ENCODE data around the gene USP54.
A peak's percentile ranks its signal among the peaks of the same experiment; 100 is the strongest.

Gene USP54

DNA sequence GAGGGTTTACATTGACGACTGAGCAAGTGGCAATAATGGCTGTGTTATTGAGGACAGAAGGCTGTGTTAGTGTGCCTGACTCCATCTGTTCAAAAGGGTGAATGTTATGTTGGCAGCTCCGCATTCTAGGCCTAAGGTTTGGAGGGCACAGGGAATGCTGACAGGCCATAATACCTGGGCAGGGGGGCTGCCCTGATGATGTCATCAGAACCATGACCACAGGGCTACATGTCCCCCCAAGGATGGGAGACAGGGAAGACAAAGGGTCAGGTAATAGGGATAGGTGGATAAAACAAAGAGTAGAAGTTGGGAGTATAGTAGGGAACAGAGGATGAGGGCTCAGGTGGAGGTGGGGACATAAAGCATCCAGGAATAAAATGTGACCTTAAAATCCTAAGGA lies 93.5 kb downstream of the USP54 start:
- TF ChIP-seq, protein P1, sequence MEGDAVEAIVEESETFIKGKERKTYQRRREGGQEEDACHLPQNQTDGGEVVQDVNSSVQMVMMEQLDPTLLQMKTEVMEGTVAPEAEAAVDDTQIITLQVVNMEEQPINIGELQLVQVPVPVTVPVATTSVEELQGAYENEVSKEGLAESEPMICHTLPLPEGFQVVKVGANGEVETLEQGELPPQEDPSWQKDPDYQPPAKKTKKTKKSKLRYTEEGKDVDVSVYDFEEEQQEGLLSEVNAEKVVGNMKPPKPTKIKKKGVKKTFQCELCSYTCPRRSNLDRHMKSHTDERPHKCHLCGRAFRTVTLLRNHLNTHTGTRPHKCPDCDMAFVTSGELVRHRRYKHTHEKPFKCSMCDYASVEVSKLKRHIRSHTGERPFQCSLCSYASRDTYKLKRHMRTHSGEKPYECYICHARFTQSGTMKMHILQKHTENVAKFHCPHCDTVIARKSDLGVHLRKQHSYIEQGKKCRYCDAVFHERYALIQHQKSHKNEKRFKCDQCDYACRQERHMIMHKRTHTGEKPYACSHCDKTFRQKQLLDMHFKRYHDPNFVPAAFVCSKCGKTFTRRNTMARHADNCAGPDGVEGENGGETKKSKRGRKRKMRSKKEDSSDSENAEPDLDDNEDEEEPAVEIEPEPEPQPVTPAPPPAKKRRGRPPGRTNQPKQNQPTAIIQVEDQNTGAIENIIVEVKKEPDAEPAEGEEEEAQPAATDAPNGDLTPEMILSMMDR (IDR thresholded peaks at IDR 0.05; ENCODE audit: low read depth, low read length) = no peak
- H3K4me3 ChIP-seq (replicated peaks in 1 of 2; ENCODE audit: low read depth in 2 of 2, low read length in 2 of 2) = no peak overlapping the region
- no peak for DNase-seq (ENCODE audit: low read depth in 2 of 2)

GRCh38 chr10:73495884-73496674 lies 95.1 kb downstream of the USP54 start, which contains the start of gene PPP3CB:
TSS of gene PPP3CB (minus strand) at chr10:73496024. CDS start at chr10:73495889, 135 bp downstream.
- TF ChIP-seq, protein P1 (IDR thresholded peaks at IDR 0.05; ENCODE audit: low read depth, low read length) = no peak
- peak within 1 kb of the TSS; percentile 85 to 91 for H3K4me3 ChIP-seq (replicated peaks in 1 of 2; ENCODE audit: low read depth in 2 of 2, low read length in 2 of 2)
- DNase-seq (ENCODE audit: low read depth in 2 of 2) = peak; percentile 98

DNA sequence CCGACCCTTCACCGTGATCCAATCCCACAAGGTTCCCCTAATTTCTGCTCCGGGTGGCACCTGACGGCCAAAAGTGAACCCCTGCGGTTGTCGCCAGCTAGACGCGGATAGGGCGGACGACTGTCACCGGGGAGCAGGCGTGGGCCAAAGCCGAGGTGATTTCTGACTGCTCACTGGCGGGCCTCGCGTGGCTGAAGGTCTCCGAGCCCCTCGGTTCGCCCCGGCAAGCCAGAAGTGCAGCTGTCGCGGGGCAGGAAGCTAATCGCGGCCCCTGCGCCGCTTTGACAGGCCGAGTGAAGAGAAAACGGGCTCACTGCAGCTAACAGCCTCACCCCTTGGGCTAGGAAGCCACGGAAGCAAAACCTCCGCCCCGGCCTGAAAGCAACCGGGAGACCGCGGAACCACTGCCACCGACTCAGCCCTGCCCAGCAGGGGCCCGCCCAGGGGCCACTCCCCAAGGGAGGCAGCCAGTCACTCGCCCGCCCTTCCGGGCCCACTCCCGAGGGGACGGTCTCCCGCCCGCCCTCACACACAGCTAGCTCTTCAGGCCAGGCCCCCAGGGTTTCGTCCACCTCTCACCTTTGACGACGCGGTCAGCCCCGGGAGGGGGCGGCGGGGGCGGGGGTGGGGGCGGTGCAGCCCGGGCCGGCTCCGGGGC lies 95.8 kb downstream of the USP54 start:
- DNase-seq (ENCODE audit: low read depth in 2 of 2) = peak; percentile 88 to 90
- TF ChIP-seq, protein P1 (IDR thresholded peaks at IDR 0.05; ENCODE audit: low read depth, low read length) = no peak
- peak overlapping the region; percentile 85 to 91 for H3K4me3 ChIP-seq (replicated peaks in 1 of 2; ENCODE audit: low read depth in 2 of 2, low read length in 2 of 2)

- H3K4me3 ChIP-seq (replicated peaks in 1 of 2; ENCODE audit: low read depth in 2 of 2, low read length in 2 of 2) = peak overlapping the region; percentile 85 to 91
- DNase-seq (ENCODE audit: low read depth in 2 of 2) = peak; percentile 19 to 38
- TF ChIP-seq, protein P1 (IDR thresholded peaks at IDR 0.05; ENCODE audit: low read depth, low read length) = no peak
These were observed 96.3 kb downstream of the USP54 start for GRCh38 chr10:73494877-73495225.

DNA sequence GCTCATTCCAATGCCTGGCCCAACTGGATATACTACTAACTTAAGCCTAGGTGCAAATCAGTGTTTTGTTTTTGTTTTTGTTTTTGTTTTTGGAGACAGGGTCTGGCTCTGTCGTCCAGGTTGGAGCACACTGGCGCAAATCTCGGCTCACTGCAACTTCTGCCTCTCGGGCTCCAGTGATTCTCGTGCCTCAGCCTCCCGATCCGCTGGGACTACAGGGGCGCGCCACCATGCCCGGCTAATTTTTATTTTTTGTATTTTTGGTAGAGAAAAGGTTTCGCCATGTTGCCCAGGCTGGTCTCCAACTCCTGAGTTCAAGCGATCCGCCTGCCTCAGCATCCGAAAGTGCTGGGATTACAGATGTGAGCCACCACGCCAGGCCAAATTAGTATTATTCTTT lies 96.9 kb downstream of the USP54 start:
- TF ChIP-seq, protein P1 (IDR thresholded peaks at IDR 0.05; ENCODE audit: low read depth, low read length) = no peak
- H3K4me3 ChIP-seq (replicated peaks in 1 of 2; ENCODE audit: low read depth in 2 of 2, low read length in 2 of 2) = peak overlapping the region; percentile 2 to 85
- no peak for DNase-seq (ENCODE audit: low read depth in 2 of 2)

DNA sequence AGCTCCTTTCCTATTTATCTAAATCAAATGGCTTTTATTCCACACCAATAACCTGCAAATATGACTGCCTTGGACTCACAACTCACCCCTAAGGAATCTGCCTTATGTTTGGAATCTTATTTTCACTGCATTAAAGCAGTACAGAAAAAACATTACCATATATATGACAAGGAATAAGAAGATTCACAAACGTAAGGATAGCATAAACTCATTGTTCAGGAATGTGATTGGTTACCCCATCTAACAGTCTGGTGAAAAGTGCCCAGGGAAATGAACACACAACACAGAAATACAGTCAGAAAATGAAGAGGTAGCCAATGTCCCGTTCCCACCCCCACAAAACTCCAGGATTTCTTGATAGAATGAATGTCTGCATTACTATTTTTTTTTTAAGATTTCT lies 97.4 kb downstream of the USP54 start:
- TF ChIP-seq, protein P1 (IDR thresholded peaks at IDR 0.05; ENCODE audit: low read depth, low read length) = no peak
- peak overlapping the region in 1 of 2 donors; percentile 85 for H3K4me3 ChIP-seq (replicated peaks in 1 of 2; ENCODE audit: low read depth in 2 of 2, low read length in 2 of 2)
- DNase-seq (ENCODE audit: low read depth in 2 of 2) = peak; percentile 26 to 81
